Neural progenitor cell (in vitro differentiated cells): ENCODE results near the gene TMEM233. TPM values are rescaled to one million over a fixed set of nuclear protein-coding genes. Genes with fewer than 3 reads are reported as not detected.

Experiments used
- DNase-seq: peaks from one replicate; pipeline ENCODE4 v3.0.0-alpha.2; 2016; ENCODE audit warnings: low spot score
- H2AFZ ChIP-seq: fragments of 200-600 bp; sonication (generic); replicated peaks from 2 replicates; pipeline ENCODE4 v1.6.1; 2016; ENCODE audit warnings: antibody characterized with exemption
- H3F3A ChIP-seq: fragments of 200-600 bp; sonication (generic); 2 replicates; pipeline ENCODE4 v1.6.1; 2016; ENCODE audit warnings: antibody characterized with exemption, low read depth
- H3K27ac ChIP-seq: fragments of 200-600 bp; sonication (generic); 2 replicates; pipeline ENCODE4 v1.5.1; 2016; ENCODE audit warnings: mild to moderate bottlenecking
- H3K27me3 ChIP-seq: fragments of 200-600 bp; sonication (generic); 2 replicates; pipeline ENCODE4 v1.6.1; 2016; ENCODE audit warnings: mild to moderate bottlenecking, moderate library complexity
- H3K36me3 ChIP-seq: fragments of 200-600 bp; sonication (generic); 2 replicates; pipeline ENCODE4 v1.5.1; 2016
- H3K4me1 ChIP-seq: fragments of 200-600 bp; sonication (generic); 2 replicates; pipeline ENCODE4 v1.6.1; 2016; ENCODE audit warnings: mixed run types
- H3K4me2 ChIP-seq: fragments of 200-600 bp; sonication (generic); 2 replicates; pipeline ENCODE4 v1.6.1; 2016
- H3K4me3 ChIP-seq: fragments of 200-600 bp; sonication (generic); 2 replicates; pipeline ENCODE4 v1.5.1; 2016
- H3K79me2 ChIP-seq: fragments of 200-600 bp; sonication (generic); 2 replicates; pipeline ENCODE4 v1.6.1; 2016; ENCODE audit warnings: low read depth
- H3K9ac ChIP-seq: fragments of 200-600 bp; sonication (generic); 2 replicates; pipeline ENCODE4 v1.6.1; 2016
- H3K9me3 ChIP-seq: fragments of 200-600 bp; sonication (generic); 2 replicates; pipeline ENCODE4 v1.5.1; 2016; ENCODE audit warnings: low read depth
- H4K20me1 ChIP-seq: fragments of 200-600 bp; sonication (generic); 2 replicates; pipeline ENCODE4 v1.6.1; 2016; ENCODE audit warnings: low read depth
- H3K27ac Mint-ChIP-seq: 3 replicates; pipeline ENCODE4 v1.8.0; 2021; ENCODE audit warnings: mixed read lengths
- H3K27me3 Mint-ChIP-seq: 2 replicates; pipeline ENCODE4 v1.8.0; 2022; ENCODE audit warnings: low read depth, mild to moderate bottlenecking, inconsistent platforms, moderate library complexity, mixed read lengths; ENCODE audit not compliant: insufficient read depth
- H3K36me3 Mint-ChIP-seq: 3 replicates; pipeline ENCODE4 v1.8.0; 2021; ENCODE audit warnings: mixed read lengths
- H3K4me1 Mint-ChIP-seq: 3 replicates; pipeline ENCODE4 v1.8.0; 2021; ENCODE audit warnings: mixed read lengths
- H3K4me3 Mint-ChIP-seq: 3 replicates; pipeline ENCODE4 v1.8.0; 2021; ENCODE audit warnings: mild to moderate bottlenecking, moderate library complexity, mixed read lengths
- H3K9me3 Mint-ChIP-seq: 3 replicates; pipeline ENCODE4 v1.8.0; 2020; ENCODE audit warnings: mixed read lengths
- EZH2 ChIP-seq: fragments of 200-600 bp; sonication (generic); IDR thresholded peaks from 2 replicates; pipeline ENCODE4 v1.6.1; 2017; ENCODE audit warnings: antibody characterized with exemption, mild to moderate bottlenecking, moderate library complexity
- EZH2phosphoT487 ChIP-seq: fragments of 200-600 bp; sonication (generic); IDR thresholded peaks from 2 replicates; pipeline ENCODE4 v1.6.1; 2017; ENCODE audit warnings: antibody characterized with exemption
- total RNA-seq: library from RNA; depleted of rRNA; stranded (reverse); fragments of >200 nt; gene quantifications from 2 replicates; pipeline ENCODE4 v1.2.3, GENCODE V29; 2015; ENCODE audit warnings: low replicate concordance
- TF ChIP-seq, protein P1 (sequence below): fragments of 200-600 bp; sonication (generic); IDR thresholded peaks from 2 replicates; pipeline ENCODE4 v1.5.1; 2017; ENCODE audit warnings: antibody characterized with exemption, mild to moderate bottlenecking

Gene TMEM233
- total RNA-seq, 1 donor from 2014 or later = not detected

GRCh38 chr12:119665164-119665929 is 71.8 kb downstream of the TMEM233 start:
- Histone ChIP-seq H3K27ac (no peak overlapping the region), H3K4me1 (peaks cover 4% of the 10 kb centered on the region), H4K20me1 (peaks cover 9% of the 10 kb centered on the region), H3K4me3 (no peak overlapping the region), H3K9ac (no peak overlapping the region), H3K27me3 (peaks cover 29% of the 10 kb centered on the region), H2AFZ (no peak overlapping the region), H3K79me2 (peaks cover 22% of the 10 kb centered on the region), H3F3A (peaks cover 18% of the 10 kb centered on the region), H3K36me3 (peaks cover 2% of the 10 kb centered on the region), H3K4me2 (no peak overlapping the region), H3K9me3 (no peaks in the 10 kb centered on the region)
- Mint-ChIP-seq H3K27me3 (peaks cover 3% of the 10 kb centered on the region), H3K4me1 (peaks cover 18% of the 10 kb centered on the region), H3K4me3 (no peak overlapping the region), H3K36me3 (no peaks in the 10 kb centered on the region), H3K9me3 (no peaks in the 10 kb centered on the region), H3K27ac (no peak overlapping the region)
- no peak for DNase-seq
- TF ChIP-seq, protein P1, sequence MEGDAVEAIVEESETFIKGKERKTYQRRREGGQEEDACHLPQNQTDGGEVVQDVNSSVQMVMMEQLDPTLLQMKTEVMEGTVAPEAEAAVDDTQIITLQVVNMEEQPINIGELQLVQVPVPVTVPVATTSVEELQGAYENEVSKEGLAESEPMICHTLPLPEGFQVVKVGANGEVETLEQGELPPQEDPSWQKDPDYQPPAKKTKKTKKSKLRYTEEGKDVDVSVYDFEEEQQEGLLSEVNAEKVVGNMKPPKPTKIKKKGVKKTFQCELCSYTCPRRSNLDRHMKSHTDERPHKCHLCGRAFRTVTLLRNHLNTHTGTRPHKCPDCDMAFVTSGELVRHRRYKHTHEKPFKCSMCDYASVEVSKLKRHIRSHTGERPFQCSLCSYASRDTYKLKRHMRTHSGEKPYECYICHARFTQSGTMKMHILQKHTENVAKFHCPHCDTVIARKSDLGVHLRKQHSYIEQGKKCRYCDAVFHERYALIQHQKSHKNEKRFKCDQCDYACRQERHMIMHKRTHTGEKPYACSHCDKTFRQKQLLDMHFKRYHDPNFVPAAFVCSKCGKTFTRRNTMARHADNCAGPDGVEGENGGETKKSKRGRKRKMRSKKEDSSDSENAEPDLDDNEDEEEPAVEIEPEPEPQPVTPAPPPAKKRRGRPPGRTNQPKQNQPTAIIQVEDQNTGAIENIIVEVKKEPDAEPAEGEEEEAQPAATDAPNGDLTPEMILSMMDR = no peak
- TF ChIP-seq EZH2phosphoT487 (no peak), EZH2 (no peak)

GRCh38 chr12:119666226-119666795 is 72.7 kb downstream of the TMEM233 start:
- H3K9me3 ChIP-seq = no peaks in the 10 kb centered on the region
- H3K27me3 ChIP-seq = peaks cover 19% of the 10 kb centered on the region
- no peak overlapping the region for H3K27ac ChIP-seq
- H3K9ac ChIP-seq = no peak overlapping the region
- no peak overlapping the region for H3K4me2 ChIP-seq
- no peak overlapping the region for H2AFZ ChIP-seq
- H3K4me3 ChIP-seq = no peak overlapping the region
- Mint-ChIP-seq H3K4me1 (peaks cover 19% of the 10 kb centered on the region), H3K27me3 (peaks cover 2% of the 10 kb centered on the region), H3K36me3 (no peaks in the 10 kb centered on the region), H3K4me3 (no peak overlapping the region), H3K27ac (no peak overlapping the region), H3K9me3 (no peaks in the 10 kb centered on the region)
- H3F3A ChIP-seq = peaks cover 18% of the 10 kb centered on the region
- TF ChIP-seq EZH2 = no peak
- TF ChIP-seq, protein P1 = no peak
- peaks cover 6% of the 10 kb centered on the region for H3K36me3 ChIP-seq
- DNase-seq = no peak
- H3K4me1 ChIP-seq = peaks cover 4% of the 10 kb centered on the region
- H4K20me1 ChIP-seq = peaks cover 18% of the 10 kb centered on the region
- H3K79me2 ChIP-seq = peaks cover 31% of the 10 kb centered on the region

- Histone ChIP-seq H3K4me1 (peaks cover 4% of the 10 kb centered on the region), H3K4me2 (peak overlapping the region; percentile 80), H3K27ac (no peak overlapping the region), H4K20me1 (peaks cover 18% of the 10 kb centered on the region), H3K9me3 (no peaks in the 10 kb centered on the region), H3F3A (peaks cover 18% of the 10 kb centered on the region), H3K9ac (no peak overlapping the region), H3K4me3 (peak overlapping the region; percentile 77), H3K27me3 (peaks cover 12% of the 10 kb centered on the region), H3K36me3 (peaks cover 6% of the 10 kb centered on the region), H2AFZ (peak overlapping the region; percentile 99), H3K79me2 (peaks cover 39% of the 10 kb centered on the region)
- peaks cover under 1% of the 10 kb centered on the region for H3K36me3 Mint-ChIP-seq
- no peak for DNase-seq
- TF ChIP-seq EZH2phosphoT487 = no peak
- no peak for TF ChIP-seq EZH2
- TF ChIP-seq, protein P1 = no peak
- peak overlapping the region; percentile 92 for H3K4me3 Mint-ChIP-seq
- peaks cover 2% of the 10 kb centered on the region for H3K27me3 Mint-ChIP-seq
- H3K9me3 Mint-ChIP-seq = no peaks in the 10 kb centered on the region
- peaks cover 19% of the 10 kb centered on the region for H3K4me1 Mint-ChIP-seq
- H3K27ac Mint-ChIP-seq = no peak overlapping the region
These were observed 73.5 kb downstream of the TMEM233 start for GRCh38 chr12:119666900-119667576.
